HG02970 (cell line): ENCODE measurements around the gene FARP1.

ENCODE experiments used
- ATAC-seq: cut with Tn5 transposase; IDR thresholded peaks from one replicate; pipeline ENCODE4 v1.9.1; 2021; ENCODE audit warnings: mild to moderate bottlenecking, moderate library complexity, moderate number of reproducible peaks; ENCODE audit not compliant: unreplicated experiment, low FRiP score

FARP1 gene

DNA sequence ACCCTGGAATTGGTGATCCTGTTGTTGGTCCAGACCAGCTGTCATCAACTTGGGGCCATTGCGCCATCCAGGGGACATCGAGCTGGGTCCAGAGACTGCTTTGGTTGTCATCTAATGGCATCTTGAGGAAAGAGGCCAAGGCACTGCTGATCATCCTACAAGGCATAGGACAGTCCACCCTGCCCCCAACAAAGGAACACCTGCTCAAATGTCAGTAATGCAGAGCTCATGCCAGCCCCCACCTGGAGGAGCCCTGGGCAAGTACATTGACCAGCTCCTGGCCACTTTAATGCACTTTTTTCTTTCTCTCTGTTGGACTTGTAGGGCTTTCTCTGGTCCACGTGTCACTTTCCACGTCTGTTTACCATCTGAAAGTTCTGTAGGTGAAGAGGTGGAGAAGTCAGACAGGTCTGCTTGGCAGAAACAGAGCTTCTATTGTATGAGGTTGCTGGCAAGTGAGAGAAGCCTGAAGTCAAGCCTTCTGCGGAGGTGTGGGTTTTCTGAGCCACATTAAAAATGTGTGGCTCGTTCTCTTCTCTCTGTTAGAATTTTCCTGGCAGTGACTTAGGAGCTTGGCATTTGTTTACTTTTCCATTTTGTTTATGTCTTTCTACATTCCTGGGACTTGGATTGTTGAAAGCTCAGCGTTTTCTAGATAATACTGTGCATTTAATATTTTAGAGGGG lies 158.2 kb downstream of the FARP1 start:
- ATAC-seq: no peak

DNA sequence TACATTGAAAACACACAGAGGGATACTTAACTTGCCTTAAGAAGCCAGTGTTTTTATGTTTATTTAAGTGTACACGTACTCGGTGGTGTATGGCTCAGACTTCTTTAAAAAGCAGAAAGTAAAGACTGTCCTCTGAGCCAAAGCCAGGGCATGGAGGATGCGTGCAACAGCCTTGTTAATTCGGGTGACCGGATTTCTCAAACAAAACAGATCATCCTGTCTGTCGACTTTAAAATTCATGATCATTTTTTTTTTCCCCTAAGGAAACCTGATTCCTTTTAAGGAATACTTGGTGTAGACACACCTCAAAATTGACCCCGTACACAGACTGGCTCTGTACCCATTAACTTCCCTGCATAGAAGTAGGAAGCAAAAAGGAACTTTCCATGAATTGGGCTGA lies 158.8 kb downstream of the FARP1 start:
- no peak for ATAC-seq

GRCh38 chr13:98303858-98304257 lies 161.0 kb downstream of the FARP1 start:
- ATAC-seq: no peak

DNA sequence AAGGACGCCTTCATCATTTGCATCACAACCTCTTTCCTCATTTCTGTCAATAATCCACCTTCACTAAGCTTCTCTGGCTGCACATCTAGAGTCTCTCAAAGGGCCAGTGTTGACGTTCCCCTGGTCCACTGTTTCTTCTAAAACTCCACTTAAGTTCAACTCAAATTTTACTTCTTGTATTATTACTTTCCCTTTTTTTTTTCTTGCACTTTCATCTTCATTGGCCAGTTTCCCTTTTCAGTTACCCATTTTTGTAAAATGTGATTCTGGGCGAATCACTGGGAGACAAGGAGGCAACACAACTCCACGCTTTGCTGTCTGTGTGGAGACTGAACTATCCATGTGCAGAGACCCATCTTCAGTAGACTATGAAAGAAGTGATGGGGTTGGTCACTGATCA lies 162.8 kb downstream of the FARP1 start:
- no peak for ATAC-seq

DNA sequence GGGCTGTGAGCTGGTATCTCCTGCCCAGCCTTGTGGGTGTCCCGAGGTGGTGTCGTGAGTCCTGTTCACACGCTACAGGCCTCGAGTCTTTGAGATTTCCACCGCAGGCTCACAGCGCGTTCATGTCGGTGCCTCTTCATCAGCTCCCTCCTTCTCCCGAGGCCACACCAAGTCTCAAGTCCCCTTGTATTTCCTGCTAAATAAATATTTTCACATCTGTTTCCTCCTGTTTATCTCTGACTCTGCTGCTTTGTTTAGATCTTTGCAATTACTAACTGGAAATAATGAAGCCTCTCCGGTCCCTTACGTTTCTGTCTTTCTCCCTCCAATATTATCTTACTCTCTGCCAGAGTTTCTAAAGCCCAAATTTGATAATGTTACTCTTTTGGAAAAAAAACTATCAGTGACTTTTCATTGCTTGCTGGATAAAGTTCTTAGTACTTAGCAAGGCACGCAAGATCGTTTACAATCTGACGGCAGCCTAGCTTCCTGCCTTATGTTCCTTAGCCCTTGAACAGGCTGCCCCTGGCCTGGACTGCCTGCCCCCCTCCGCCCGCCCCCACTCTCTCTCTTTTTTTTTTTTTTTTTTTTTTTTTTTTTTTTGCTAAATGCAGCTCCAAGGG lies 164.7 kb downstream of the FARP1 start:
- no peak for ATAC-seq

GRCh38 chr13:98308086-98308911 lies 165.4 kb downstream of the FARP1 start:
- no peak for ATAC-seq

DNA sequence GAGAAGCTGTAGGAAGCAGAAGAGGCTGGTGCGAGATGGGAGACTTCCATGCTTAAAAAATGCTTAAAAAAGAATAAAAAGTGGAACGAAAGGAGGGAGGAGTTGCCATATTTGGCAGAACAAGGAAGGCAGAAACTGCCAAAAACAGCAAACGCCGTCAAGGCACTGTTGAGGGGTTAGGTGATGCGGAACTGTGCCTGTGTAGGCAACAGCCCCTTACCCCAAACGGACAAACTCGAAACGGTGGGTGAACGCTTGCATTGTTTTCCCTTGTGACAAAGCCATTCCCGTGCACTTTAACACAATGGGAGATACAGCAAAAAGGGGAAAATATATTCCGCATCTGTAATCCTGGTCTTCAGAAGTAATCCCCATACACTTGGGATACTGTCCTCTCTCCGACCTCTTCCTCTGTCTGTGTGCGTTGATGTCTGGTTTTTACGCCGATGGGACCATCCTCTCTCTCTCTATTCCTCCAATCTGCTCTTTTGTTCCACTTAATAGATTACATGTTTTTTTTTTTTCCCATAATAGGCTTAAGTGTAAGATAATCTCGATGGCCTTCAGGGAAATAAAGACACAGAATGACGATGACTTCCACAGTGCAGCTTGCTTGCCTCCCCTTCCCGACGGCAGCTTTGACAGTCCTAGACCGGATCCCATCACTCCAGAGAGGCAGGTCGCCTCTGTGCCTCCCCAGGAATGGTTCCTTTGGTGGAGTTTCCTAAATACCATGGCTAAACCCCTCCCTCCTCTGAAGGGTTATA lies 166.9 kb downstream of the FARP1 start:
- ATAC-seq: no peak

DNA sequence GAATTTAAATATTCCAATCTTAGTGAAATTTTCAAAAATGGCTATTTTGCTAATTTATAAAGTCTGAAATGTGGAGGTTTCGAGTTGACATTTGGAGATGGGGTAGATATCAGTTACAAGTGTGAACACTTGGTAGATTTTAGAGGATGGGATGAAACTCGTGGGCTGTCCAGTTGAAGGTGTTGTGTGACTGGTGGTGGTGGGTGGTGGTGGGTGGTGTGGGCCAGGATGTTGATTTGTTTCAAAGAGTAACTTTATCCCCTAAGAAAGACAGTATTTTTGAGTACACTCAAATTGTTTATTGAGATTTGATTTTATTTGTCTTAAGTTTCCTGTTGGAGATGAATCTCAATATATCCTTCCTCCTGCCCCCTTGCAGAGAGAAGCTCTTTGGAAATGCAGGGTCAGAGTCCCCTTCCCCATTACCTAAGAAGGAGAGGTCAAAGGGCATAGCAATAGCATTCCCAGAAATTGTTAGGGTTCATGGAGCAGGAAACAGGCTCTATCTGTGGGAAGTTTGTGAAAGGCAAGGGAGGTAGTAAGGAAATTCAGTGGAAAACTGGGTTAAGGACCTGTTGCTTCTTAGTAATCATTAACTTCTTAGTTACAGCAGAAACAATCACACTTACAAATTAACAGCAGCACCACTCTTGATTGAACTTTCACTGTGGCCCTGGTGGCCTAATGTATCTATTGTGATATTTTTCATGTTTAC lies 167.7 kb downstream of the FARP1 start:
- no peak for ATAC-seq

GRCh38 chr13:98311200-98311548 lies 168.3 kb downstream of the FARP1 start:
- no peak for ATAC-seq

GRCh38 chr13:98312606-98313005 lies 169.7 kb downstream of the FARP1 start:
- ATAC-seq: no peak

DNA sequence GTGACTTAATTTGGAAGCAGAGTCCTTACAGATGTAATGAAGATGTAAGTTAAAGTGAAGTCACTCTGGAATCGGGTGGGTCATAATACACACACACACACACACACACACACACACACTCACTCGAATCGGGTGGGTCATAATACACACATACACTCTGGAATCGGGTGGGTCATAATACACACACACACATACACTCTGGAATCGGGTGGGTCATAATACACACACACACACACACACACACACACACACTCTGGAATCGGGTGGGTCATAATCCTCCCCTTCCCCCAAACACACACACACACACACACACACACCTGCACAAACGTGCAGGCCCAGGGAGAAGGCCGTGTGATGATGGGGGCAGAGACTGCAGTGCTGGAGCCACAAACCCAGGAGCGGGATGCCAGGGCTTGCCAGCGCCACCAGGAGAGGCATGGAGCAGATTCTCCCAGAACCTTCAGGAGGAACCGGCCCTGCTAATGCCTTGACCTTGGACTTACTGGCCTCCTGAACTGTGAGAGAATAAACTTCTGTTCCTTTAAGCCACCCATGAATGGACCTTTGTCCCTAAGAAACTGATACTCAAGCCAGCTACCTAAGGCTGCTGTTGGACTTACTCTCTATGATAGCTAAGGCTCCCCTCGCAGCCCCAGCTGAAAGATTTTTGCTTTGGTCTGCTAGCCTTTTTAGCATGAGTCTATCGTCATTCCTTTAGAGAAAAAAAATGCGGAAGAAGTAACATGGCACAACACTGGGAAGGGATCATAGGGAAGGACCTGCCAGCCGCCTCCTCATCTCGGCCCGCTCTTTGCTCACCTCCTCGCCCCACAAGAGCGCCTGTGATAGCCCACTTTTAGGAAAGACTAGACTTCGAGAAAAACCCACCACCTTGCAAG lies 170.4 kb downstream of the FARP1 start:
- no peak for ATAC-seq

- ATAC-seq: no peak
Measured at GRCh38 chr13:98313922-98314292, 171.0 kb downstream of the FARP1 start.

DNA sequence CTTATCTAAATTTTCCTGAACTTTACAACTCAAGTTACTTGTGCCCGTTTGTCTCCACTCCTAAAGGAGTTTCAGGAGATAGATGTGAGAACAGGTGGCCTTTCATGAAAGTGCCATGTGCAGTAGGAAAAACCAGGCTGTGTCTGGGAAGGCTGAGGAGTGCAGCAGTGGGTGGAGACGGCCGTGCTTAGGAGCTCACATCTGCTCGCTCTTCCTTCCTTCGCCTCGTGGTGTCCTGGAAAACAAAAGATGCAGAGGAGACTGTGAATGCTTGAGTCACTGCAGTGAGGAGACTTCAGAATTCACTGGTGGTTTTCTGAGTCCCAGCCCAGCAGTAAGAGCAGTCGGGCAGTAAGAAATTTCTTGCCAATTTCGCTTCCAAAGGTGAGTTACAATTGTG lies 172.6 kb downstream of the FARP1 start:
- ATAC-seq: no peak

DNA sequence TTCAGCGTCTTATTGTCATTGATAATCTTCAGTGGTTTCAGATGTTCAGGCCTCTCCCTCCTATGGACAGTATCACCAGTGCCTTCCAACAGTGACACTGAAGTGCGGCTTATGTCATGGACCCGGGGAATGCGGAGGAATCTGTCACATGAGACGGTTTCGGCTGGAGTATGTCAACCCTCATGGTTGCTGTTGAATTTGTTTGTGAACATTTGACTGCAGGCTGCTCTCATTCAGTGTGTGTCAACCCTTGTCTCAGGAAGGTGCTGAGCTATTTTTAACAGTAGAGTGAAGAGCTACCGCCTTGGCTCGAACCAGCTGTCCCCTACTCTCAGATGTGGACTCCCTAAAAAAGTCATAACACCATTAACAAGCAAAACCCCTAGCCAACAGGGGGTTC lies 173.0 kb downstream of the FARP1 start:
- ATAC-seq: no peak

- no peak for ATAC-seq
Measured at GRCh38 chr13:98317573-98318171, 174.8 kb downstream of the FARP1 start.

- ATAC-seq: no peak
Measured at GRCh38 chr13:98318263-98318878, 175.5 kb downstream of the FARP1 start.

DNA sequence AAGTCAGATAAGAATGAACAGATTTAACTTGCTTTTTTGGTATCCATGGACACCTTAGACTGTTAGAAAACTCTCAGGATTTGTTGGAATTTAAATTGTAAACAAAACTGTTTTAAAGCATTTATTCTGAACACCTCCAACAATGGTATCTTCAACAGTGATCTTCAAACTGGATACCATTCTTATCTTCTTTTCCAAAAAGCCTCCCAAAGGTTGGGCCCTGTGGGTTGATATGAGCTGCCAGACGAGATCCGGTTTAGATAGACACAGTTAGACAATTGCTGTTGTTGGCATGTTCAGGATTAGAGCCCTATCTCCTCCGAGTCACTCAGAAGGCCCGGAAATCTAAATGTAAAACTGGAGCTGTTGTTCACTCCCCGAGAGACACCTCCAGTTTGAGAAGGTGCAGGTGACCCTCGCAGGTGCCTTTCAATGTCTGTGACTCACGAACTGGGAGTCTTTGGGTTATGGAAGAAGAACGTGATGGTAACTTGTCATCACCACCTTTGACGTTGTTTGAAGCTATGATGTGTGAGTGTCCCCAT lies 177.7 kb downstream of the FARP1 start:
- ATAC-seq: no peak

DNA sequence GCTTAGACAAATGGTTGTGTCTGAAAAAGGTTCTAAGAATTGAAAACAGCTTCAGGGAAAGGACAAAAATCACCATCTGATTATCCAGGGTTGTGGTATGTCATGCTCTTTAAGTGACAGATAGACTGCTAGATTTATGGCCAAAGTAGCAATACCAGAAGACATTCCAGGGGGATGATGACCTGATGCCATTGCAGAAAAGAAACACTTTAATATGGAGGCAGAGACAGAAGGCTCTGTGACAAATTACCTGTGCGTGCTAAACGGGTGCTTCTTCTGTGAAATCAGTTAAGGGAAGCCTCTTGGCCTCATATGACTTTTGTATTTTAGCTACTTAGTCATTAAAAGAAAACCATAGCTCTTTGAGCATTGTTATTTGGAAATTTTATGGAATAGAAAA lies 178.5 kb downstream of the FARP1 start:
- no peak for ATAC-seq
